Measurements from ENCODE around the gene GRPEL2.

The GRPEL2 gene

DNA sequence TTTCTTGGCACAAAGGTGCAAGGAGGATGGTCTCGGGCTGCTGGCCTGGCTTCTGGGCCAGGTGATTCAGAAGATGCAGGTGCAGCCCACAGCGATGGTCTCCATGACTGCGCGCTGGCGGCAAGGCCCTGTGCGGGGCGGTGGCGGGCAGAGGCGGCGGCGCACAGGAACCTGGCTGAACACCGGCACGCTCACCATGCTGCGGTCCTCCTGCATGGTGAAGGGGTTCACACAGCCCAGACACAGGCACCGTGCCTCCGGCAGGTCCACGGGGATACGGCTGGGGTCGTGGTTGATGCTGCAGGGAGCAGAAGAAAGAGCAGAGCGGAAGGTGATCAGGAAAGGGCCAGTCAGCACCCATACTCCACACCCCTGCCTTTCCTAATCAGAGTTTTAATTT lies 29.0 kb downstream of the GRPEL2 start:
- no peak overlapping the region for H3K4me3 ChIP-seq (ENCODE audit: low read depth, low read length)
- TF ChIP-seq, protein P1, sequence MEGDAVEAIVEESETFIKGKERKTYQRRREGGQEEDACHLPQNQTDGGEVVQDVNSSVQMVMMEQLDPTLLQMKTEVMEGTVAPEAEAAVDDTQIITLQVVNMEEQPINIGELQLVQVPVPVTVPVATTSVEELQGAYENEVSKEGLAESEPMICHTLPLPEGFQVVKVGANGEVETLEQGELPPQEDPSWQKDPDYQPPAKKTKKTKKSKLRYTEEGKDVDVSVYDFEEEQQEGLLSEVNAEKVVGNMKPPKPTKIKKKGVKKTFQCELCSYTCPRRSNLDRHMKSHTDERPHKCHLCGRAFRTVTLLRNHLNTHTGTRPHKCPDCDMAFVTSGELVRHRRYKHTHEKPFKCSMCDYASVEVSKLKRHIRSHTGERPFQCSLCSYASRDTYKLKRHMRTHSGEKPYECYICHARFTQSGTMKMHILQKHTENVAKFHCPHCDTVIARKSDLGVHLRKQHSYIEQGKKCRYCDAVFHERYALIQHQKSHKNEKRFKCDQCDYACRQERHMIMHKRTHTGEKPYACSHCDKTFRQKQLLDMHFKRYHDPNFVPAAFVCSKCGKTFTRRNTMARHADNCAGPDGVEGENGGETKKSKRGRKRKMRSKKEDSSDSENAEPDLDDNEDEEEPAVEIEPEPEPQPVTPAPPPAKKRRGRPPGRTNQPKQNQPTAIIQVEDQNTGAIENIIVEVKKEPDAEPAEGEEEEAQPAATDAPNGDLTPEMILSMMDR (IDR thresholded peaks at IDR 0.05; ENCODE audit: borderline replicate concordance, insufficient read depth, low read depth, low read length), result no peak

DNA sequence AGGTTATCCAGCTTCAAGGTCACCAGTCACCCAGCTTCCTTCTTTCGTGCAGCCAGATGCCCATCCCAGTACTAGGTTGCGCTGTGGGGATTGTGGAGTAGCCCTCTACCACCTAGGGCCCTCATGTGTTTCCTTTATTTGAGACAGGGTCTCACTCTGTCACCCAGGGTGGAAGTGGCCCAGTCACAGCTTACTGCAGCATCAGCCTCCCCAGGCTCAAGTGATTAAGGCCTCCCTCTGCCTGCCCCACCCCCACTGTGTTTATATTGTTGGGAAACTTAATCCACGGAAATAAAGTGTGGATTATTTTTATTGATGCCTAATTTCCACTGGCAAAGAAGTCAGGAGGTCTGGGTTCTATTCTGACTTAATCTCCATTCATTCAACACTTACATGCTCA lies 29.5 kb downstream of the GRPEL2 start:
- TF ChIP-seq, protein P1 (IDR thresholded peaks at IDR 0.05; ENCODE audit: borderline replicate concordance, insufficient read depth, low read depth, low read length), result no peak
- H3K4me3 ChIP-seq (ENCODE audit: low read depth, low read length), result no peak overlapping the region

DNA sequence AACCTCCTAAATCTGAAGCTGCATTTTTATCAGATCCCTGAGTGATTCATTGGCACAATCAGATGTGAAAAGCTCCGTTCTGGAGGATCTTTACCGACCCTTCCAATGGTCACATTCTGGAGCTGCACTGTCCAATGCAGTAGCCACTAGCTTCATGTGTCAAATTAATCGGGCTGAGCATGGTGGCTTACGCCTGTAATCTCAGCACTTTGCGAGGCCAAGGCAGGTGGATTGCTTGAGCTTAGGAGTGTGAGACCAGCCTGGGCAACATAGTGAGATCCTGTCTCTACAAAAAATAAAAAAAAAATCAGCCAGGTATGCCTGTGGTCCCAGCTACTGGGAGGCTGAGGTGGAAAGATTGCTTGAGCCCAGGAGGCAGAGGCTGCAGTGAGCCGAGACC lies 30.1 kb downstream of the GRPEL2 start:
- H3K4me3 ChIP-seq (ENCODE audit: low read depth, low read length), result no peak overlapping the region
- TF ChIP-seq, protein P1 (IDR thresholded peaks at IDR 0.05; ENCODE audit: borderline replicate concordance, insufficient read depth, low read depth, low read length), result no peak

DNA sequence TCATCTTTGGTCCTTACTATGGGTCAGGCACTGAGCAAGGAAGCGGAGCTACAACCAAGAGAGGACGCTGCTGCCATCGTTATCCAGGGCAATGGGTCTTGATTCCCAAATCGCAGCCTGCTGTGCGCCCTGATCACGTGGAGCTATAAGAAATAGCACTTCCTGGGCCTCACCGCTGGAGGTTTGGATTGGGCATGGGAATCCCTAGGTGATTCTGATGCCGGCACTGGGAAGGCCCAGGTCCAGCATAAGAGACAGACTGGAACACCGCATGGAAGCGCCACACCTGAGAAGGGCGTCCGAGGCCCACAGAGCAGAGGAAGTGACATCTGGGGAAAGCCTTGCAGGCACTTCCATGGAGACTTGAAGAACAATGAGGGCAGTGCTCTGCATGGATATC lies 30.8 kb downstream of the GRPEL2 start:
- TF ChIP-seq, protein P1 (IDR thresholded peaks at IDR 0.05; ENCODE audit: borderline replicate concordance, insufficient read depth, low read depth, low read length), result no peak
- no peak overlapping the region for H3K4me3 ChIP-seq (ENCODE audit: low read depth, low read length)

DNA sequence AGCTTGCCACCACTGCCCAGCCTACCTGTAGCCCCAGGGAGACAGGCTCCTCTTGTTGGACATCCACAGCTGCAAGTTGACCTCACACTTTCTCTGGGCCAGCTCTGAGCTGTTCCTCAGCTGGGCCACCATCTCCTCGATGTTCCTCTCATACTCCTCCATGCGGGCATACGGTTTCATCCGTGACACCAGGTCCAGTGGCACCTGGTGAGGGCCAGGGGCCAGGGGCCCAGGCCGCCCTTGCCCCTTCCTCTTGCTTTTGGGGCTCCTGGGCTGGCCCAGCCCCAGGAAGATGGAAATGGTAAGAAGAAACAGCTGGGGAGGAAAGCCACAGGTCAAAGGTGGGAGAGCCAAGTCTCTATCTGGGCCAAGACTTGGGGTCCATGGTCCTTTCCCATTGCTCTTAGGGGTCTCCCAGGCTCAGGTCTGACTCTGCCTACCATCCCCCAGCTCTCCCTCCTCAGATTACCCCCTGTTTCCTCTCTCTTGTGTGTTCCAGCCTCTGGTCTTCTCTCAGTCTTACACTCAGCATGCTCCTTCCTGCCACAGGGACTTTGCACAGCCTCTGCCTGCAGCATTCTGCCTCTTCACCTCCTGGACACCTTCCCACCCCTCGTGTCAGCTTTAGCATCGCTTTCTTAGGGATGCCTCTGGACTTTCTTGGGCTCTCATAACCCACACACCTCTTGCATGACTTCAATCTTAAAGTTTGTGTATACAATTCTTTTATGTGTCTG lies 31.6 kb downstream of the GRPEL2 start:
- no peak overlapping the region for H3K4me3 ChIP-seq (ENCODE audit: low read depth, low read length)
- TF ChIP-seq, protein P1 (IDR thresholded peaks at IDR 0.05; ENCODE audit: borderline replicate concordance, insufficient read depth, low read depth, low read length), result no peak

DNA sequence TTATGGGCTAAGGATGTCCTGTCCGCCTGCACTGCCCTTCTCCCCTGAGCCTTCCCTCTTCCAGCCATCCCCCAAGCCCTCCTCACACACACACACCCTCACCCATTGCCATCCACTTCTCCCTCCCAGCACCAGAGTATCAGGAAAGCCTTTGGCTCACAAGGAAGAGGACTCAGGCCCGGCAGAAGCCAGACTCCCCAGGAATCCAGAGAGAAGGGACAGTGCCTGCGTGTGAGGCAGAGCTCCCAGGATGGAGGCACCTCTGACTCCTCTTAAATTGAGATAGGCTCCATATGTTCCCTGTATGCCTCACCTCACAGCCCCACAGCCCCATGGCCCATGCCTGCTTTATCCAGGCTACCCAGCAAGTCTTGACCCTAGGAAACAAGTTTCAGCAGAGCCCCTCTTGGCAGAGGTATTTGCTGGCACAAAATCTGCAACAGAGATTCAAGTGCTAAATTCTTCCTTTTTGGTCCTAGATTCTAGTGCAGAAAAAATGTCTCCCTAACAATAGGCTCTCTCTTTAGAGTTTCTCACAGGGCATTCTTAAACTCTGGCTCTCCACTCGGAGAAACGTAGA lies 33.0 kb downstream of the GRPEL2 start:
- H3K4me3 ChIP-seq (ENCODE audit: low read depth, low read length), result no peak overlapping the region
- TF ChIP-seq, protein P1 (IDR thresholded peaks at IDR 0.05; ENCODE audit: borderline replicate concordance, insufficient read depth, low read depth, low read length), result no peak

DNA sequence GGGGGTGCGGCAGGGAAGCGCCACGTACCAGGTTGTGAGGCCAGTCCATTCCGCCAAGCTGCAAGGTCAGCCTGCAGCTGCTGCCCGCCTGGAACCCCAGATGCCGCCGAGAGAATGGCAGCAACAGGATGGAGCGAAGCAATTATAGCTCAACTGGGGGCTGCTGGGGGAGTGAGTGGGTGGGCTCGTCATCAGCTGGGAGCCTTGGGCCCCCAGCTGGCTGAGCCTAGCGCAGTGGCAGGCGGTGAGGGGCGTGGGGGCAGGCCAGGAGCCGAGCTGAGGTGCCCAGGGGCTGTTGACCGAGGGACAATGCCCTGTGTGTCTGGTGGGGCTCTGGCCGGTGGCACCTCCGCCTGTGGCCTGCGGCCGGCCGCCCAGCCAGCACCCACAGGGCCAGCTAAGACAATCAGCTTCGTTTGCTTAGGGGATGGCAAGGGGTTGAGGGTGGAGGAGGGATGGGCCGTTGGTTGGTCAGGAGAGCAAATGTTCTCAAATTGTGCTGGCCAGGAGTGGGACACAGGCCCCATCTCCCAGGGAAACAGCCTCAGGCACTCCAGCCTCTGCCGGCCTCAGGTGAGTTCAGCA lies 34.0 kb downstream of the GRPEL2 start, which contains the start of gene IL17B:
Gene IL17B (minus strand): TSS at position 116 of the 585 bp plus-strand sequence. CDS start 67 bp downstream, at position 49.
- TF ChIP-seq, protein P1 (IDR thresholded peaks at IDR 0.05; ENCODE audit: borderline replicate concordance, insufficient read depth, low read depth, low read length), result no peak
- no peak within 1 kb of the TSS for H3K4me3 ChIP-seq (ENCODE audit: low read depth, low read length)
